Mammary epithelial cell (primary cell): Measurements from ENCODE around the gene SPEM1.

Experiments used
- CTCF ChIP-seq, 2 donors: IDR thresholded peaks in 1 of 2; conservative IDR thresholded peaks in 1 of 2; 2 replicates each; pipeline ENCODE4 v1.5.1; 2011 to 2012; ENCODE audit warnings: inconsistent platforms in 2 of 2, low read length in 2 of 2, mild to moderate bottlenecking in 2 of 2, control low read depth in 1 of 2, low read depth in 1 of 2; ENCODE audit not compliant: insufficient read depth in 1 of 2; ENCODE audit errors: extremely low read depth in 1 of 2
- EZH2 ChIP-seq: IDR thresholded peaks from 2 replicates; pipeline ENCODE4 v1.6.1; 2012; ENCODE audit warnings: low read length, inconsistent platforms, borderline replicate concordance

GRCh38 chr17:7388856-7389255 lies 31.3 kb upstream of the SPEM1 start:
- TF ChIP-seq CTCF (conservative IDR thresholded peaks at IDR 0.05 in 1 of 2, IDR thresholded peaks at IDR 0.05 in 1 of 2; ENCODE audit: extremely low read depth in 1 of 2, insufficient read depth in 1 of 2, low read depth in 1 of 2, low read length in 2 of 2), result no peak
- no peak for TF ChIP-seq EZH2
